Fibroblast of lung (primary cell): ENCODE measurements around the gene RCAN1.

Experiments used
- CTCF ChIP-seq, 2 donors: IDR thresholded peaks in 1 of 2; conservative IDR thresholded peaks in 1 of 2; 1 replicate in 1 of 2; 2 replicates in 1 of 2; pipeline ENCODE4 v1.5.1; 2011 to 2012; ENCODE audit warnings: low read length in 2 of 2, control low read depth in 1 of 2, inconsistent platforms in 1 of 2, low read depth in 1 of 2, mild to moderate bottlenecking in 1 of 2
- EZH2 ChIP-seq: IDR thresholded peaks from 2 replicates; pipeline ENCODE4 v1.5.1; 2012; ENCODE audit warnings: low read length, control low read depth, mild to moderate bottlenecking; ENCODE audit errors: missing control alignments

- TF ChIP-seq CTCF (conservative IDR thresholded peaks at IDR 0.05 in 1 of 2, IDR thresholded peaks at IDR 0.05 in 1 of 2; ENCODE audit: low read depth in 1 of 2, low read length in 2 of 2): no peak
- TF ChIP-seq EZH2: no peak
Observed at GRCh38 chr21:34650861-34651431, 36.0 kb upstream of the RCAN1 start.
